Heart right ventricle (tissue), 16 donors: ENCODE data around the gene KRTAP19-4. TPM values are rescaled to one million over a fixed set of nuclear protein-coding genes. Genes with fewer than 3 reads are reported as not detected.

Experiments used
- ATAC-seq, 8 donors: fragments of 200-7000 bp; cut with Tn5 transposase; one replicate each; pipeline ENCODE4 v1.9.1; 2020; ENCODE audit warnings: mild to moderate bottlenecking in 8 of 8, moderate library complexity in 8 of 8, moderate number of reproducible peaks in 1 of 8
- DNase-seq, 2 donors: peaks; one replicate each; pipeline ENCODE4 v3.0.0-alpha.2; 2020
- H3K27ac ChIP-seq, 10 donors: fragments of 200-600 bp; sonication (generic) in 2 of 10; one replicate each; pipeline versions ENCODE4 v1.5.0 to v1.8.0; 2020 to 2022; ENCODE audit warnings: mild to moderate bottlenecking in 3 of 10
- H3K27me3 ChIP-seq, 7 donors: fragments of 200-600 bp; one replicate each; pipeline ENCODE4 v1.8.0; 2021 to 2022; ENCODE audit warnings: mild to moderate bottlenecking in 2 of 7
- H3K36me3 ChIP-seq, 9 donors: fragments of 200-600 bp; sonication (generic) in 1 of 9; one replicate each; pipeline versions ENCODE4 v1.5.0 to v1.8.0; 2020 to 2022; ENCODE audit warnings: mild to moderate bottlenecking in 2 of 9
- H3K4me1 ChIP-seq, 9 donors: fragments of 200-600 bp; sonication (generic) in 1 of 9; one replicate each; pipeline versions ENCODE4 v1.5.0 to v1.8.0; 2020 to 2022; ENCODE audit warnings: mild to moderate bottlenecking in 4 of 9
- H3K4me3 ChIP-seq, 10 donors: fragments of 200-600 bp; sonication (generic) in 2 of 10; one replicate each; pipeline versions ENCODE4 v1.5.0 to v1.8.0; 2020 to 2022; ENCODE audit warnings: mild to moderate bottlenecking in 7 of 10, moderate library complexity in 2 of 10
- H3K9me3 ChIP-seq, 11 donors: fragments of 200-600 bp in 10 of 11; sonication (generic) in 2 of 11; one replicate each; pipeline versions ENCODE4 v1.5.0 to v1.8.0; 2013 to 2022; ENCODE audit warnings: mild to moderate bottlenecking in 2 of 11, control low read depth in 1 of 11, moderate library complexity in 1 of 11
- WGBS, 2 donors: extraction: QIAGEN DNeasy Blood & Tissue Kit; methylation state at CpG; one replicate each; pipeline ENCODE4 v1.1.7; 2013; ENCODE audit warnings: inconsistent platforms in 1 of 2; 5-methylcytosine and 5-hydroxymethylcytosine counted together
- intact Hi-C, 10 donors: fragments of 100-400 bp; cut with DNase I; formaldehyde crosslinking; loops; one replicate each; pipeline versions ENCODE4 v1.11.1 to v1.14.2; 2022
- polyA plus RNA-seq, 2 donors: library from polyadenylated mRNA; stranded (reverse); fragments of 200-250 nt; gene quantifications; one replicate each; pipeline ENCODE4 v1.2.3, GENCODE V29; 2013
- total RNA-seq, 10 donors: library from RNA; stranded (reverse); fragmentation: NEBNext Ultra II Directional in 3 of 10; extraction: Animal tissue kit (Norgen Biotek cat#: 25700) in 3 of 10; gene quantifications; one replicate each; pipeline versions ENCODE4 v1.2.1 to v1.2.4, GENCODE V29; 2021 to 2023
- TF ChIP-seq, protein P1 (sequence below), 9 donors: fragments of 200-600 bp; sonication (generic) in 2 of 9; IDR thresholded peaks; one replicate each; pipeline versions ENCODE4 v1.5.0 to v1.8.0; 2021 to 2022; ENCODE audit warnings: antibody characterized with exemption in 9 of 9, mild to moderate bottlenecking in 5 of 9, moderate library complexity in 1 of 9
- donor health status: Arrhythmogenic right ventricular cardiomyopathy.
- donor health status: ischemic (EF 13 %, LVEDD 7.1; RV severe dilation, severe dysfunction).
- donor health status: healthy with polysubstance abuse.
- donor health status: DM: no; HTN: yes; CAD: no.
- donor health status: DM: no; HTN: no; CAD: no.
- donor health status: ischemic (EF 25% LVEDD 6.9; RV normal size, moderate dysfunction).
- donor health status: ischemic (EF 25% LVEDD 5.7; RV mildly dilated, moderate dysfunction).
- donor health status: healthy.
- donor health status: DM: yes; HTN: yes; CAD: no.
- donor health status: Ischemic cardiomyopathy.
- donor health status: ischemic (EF 35%, LVEDD 5.7; RV mildly dilated, moderate dysfunction).
- donor health status: nonischemic (EF 11% LVEDD 7.7; RV severe dilation, severe dysfunction).
- donor health status: DM: yes; HTN: yes; CAD: no.
- donor health status: PGD.
- donor health status: ischemic (EF 29% LVEDD 5.4; RV normal size, mild dysfunction).
- donor health status: nonischemic (EF 23%, LVEDD 6.1; RV moderate dilation, normal function).

Gene KRTAP19-4
- total and polyA plus RNA-seq, 12 donors = not detected

DNA sequence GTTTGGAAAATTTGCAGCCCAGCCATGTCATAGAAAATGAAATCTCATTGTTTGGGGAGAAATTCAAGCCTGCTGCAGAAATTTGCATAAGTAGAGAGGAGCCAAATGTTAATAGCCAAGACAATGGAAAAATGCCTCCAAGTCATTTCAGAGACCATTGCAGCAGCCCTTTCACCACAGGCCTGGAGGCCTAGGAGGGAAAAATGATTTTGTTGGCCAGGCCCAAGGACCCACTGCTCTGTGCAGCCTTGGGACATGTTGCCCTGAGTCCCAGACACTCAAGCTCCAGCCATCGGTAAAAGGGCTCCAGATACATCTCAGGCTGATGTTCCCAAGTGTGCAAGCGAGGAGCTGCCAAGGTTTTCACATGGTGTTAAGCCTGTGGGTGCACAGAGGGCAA, 10.8 kb downstream of the KRTAP19-4 start:
- DNase-seq = no peak
- Histone ChIP-seq H3K4me3 (no peak overlapping the region), H3K9me3 (peaks cover 0 to 27% (median 4%) of the 10 kb centered on the region in 11 donors), H3K27me3 (no peaks in the 10 kb centered on the region), H3K36me3 (no peaks in the 10 kb centered on the region), H3K27ac (no peak overlapping the region), H3K4me1 (peaks cover 0 to 7% (median 0%) of the 10 kb centered on the region in 9 donors)
- intact Hi-C loops = no loop called here
- TF ChIP-seq, protein P1, sequence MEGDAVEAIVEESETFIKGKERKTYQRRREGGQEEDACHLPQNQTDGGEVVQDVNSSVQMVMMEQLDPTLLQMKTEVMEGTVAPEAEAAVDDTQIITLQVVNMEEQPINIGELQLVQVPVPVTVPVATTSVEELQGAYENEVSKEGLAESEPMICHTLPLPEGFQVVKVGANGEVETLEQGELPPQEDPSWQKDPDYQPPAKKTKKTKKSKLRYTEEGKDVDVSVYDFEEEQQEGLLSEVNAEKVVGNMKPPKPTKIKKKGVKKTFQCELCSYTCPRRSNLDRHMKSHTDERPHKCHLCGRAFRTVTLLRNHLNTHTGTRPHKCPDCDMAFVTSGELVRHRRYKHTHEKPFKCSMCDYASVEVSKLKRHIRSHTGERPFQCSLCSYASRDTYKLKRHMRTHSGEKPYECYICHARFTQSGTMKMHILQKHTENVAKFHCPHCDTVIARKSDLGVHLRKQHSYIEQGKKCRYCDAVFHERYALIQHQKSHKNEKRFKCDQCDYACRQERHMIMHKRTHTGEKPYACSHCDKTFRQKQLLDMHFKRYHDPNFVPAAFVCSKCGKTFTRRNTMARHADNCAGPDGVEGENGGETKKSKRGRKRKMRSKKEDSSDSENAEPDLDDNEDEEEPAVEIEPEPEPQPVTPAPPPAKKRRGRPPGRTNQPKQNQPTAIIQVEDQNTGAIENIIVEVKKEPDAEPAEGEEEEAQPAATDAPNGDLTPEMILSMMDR (IDR thresholded peaks at IDR 0.05) = no peak
- WGBS, 2 donors = 74 to 75% methylated on average over 2 of the region's 2 CpGs
- ATAC-seq = no peak

DNA sequence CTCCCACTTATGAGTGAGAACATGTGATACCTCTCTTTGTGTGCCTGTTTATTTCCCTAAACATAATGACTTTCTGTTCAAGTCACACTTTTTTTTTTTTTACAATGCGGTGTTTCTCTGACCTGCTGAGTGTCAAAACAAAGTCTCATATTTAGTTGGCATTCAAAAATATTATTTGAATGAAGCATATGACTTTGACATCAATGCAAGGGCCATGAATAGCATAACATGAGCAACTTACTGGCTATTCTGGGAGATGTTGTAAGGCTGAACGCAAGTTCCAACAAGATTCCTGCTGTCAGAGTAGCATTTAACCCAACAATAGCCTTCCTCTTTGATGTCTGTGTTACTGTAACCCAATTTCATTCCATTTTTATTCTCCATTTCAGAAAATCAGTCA, 14.8 kb downstream of the KRTAP19-4 start:
- WGBS, 2 donors = 25 to 44% methylated on average over 2 of the region's 2 CpGs
- peak in 6 of 8 donors; percentile 78 to 93 (median 89) for ATAC-seq

DNA sequence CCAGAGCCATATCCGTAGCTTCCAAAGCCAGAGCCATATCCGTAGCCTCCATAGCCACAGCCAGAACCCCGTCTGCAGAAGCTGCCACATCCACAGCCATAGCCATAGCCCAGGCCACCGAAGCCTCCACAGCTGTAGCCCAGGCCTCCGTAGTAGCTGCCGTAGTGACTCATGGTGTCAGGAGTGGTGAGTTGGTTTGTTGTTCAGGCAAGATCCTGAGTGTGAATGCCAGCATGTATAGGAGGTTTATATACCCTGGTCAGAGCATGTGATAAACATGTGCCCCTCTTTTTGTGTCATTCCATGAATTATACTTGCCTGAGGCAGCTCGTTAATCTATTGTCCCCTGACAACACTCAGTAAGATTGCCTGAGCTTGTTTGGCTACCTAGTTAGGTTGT, 16.8 kb downstream of the KRTAP19-4 start, which contains the start of gene KRTAP19-1:
KRTAP19-1 (minus strand) TSS at position 223 of the 400 bp plus-strand sequence; CDS start at position 173, 50 bp downstream.
- peaks cover 0 to 19% (median 0%) of the 10 kb centered on the region in 9 donors for H3K4me1 ChIP-seq
- intact Hi-C loops = no loop called here
- H3K4me3 ChIP-seq = no peak within 1 kb of the TSS
- TF ChIP-seq, protein P1 (IDR thresholded peaks at IDR 0.05) = no peak
- H3K27me3 ChIP-seq = no peaks in the 10 kb centered on the region
- DNase-seq = no peak
- H3K36me3 ChIP-seq = no peaks in the 10 kb centered on the region
- H3K9me3 ChIP-seq = peaks cover 0 to 4% (median 0%) of the 10 kb centered on the region in 11 donors
- H3K27ac ChIP-seq = peak within 1 kb of the TSS in 5 of 10 donors; percentile 43 to 79 (median 60)
- peak in 1 of 8 donors; percentile 44 for ATAC-seq
- 82 to 83% methylated on average over 7 of the region's 7 CpGs for WGBS, 2 donors

More for the DNA sequence above, 14.8 kb downstream of the KRTAP19-4 start:
- peaks cover 0 to 19% (median 0%) of the 10 kb centered on the region in 9 donors for H3K4me1 ChIP-seq
- no peak for DNase-seq
- no peaks in the 10 kb centered on the region for H3K36me3 ChIP-seq
- peak overlapping the region in 5 of 10 donors; percentile 43 to 79 (median 60) for H3K27ac ChIP-seq
- intact Hi-C loops = no loop called here
- H3K27me3 ChIP-seq = no peaks in the 10 kb centered on the region
- TF ChIP-seq, protein P1 (IDR thresholded peaks at IDR 0.05) = no peak
- peaks cover 0 to 18% (median 4%) of the 10 kb centered on the region in 11 donors for H3K9me3 ChIP-seq
- no peak overlapping the region for H3K4me3 ChIP-seq

DNA sequence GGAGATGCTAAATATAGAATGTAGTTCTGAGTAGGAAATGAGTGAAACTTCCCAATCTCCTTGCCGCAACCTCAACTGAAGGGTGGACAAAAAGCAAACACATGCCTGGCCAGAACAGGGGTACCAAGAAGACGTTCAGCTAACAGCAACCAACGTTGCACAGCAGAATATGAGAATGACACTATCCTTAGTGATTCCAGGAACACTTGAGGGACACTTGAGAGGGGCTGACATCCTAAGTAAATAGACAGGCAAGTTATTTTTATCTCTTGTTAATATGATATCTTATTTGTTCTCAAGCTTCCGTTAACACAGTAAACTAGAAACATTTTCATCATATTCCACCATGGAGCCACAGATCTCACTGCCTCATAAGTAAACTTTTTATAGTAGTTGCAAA, 17.7 kb downstream of the KRTAP19-4 start:
- H3K36me3 ChIP-seq = no peaks in the 10 kb centered on the region
- ATAC-seq = peak in 6 of 8 donors; percentile 11 to 79 (median 38)
- peak overlapping the region in 4 of 10 donors; percentile 13 to 79 (median 60) for H3K27ac ChIP-seq
- DNase-seq = no peak
- no peaks in the 10 kb centered on the region for H3K9me3 ChIP-seq
- WGBS, 2 donors = 20 to 24% methylated on average over 4 of the region's 4 CpGs
- intact Hi-C loops = no loop called here
- no peaks in the 10 kb centered on the region for H3K27me3 ChIP-seq
- TF ChIP-seq, protein P1 (IDR thresholded peaks at IDR 0.05) = no peak
- peaks cover 0 to 19% (median 0%) of the 10 kb centered on the region in 9 donors for H3K4me1 ChIP-seq
- H3K4me3 ChIP-seq = no peak overlapping the region
